B cell (primary cell): ENCODE results near the gene AXIN1. TPM values are rescaled to one million over a fixed set of nuclear protein-coding genes. Genes with fewer than 3 reads are reported as not detected.

Experiments used
- ATAC-seq: fragments of 200-7000 bp; cut with Tn5 transposase; one replicate; pipeline ENCODE4 v1.10.0; 2021; ENCODE audit warnings: low read depth, mild to moderate bottlenecking, moderate number of reproducible peaks, moderate library complexity
- CTCF ChIA-PET: fragments of 350-600 bp; sonication (Branson Sonifier 250); formaldehyde crosslinking; loops from one replicate; lab custom pipeline; 2021; ENCODE audit warnings: antibody characterized with exemption, inconsistent platforms; lab: Charles Lee
- POLR2A ChIA-PET: fragments of 350-600 bp; sonication (Branson Sonifier 250); formaldehyde crosslinking; loops from one replicate; lab custom pipeline; 2021; ENCODE audit warnings: antibody characterized with exemption; lab: Charles Lee
- DNase-seq: peaks from one replicate; pipeline ENCODE4 v3.0.0; 2013
- H2AFZ ChIP-seq: 2 replicates; pipeline ENCODE4 v1.6.1; 2012; ENCODE audit warnings: mild to moderate bottlenecking, low read depth, low read length; ENCODE audit not compliant: insufficient read depth, poor library complexity, severe bottlenecking
- H3K27ac ChIP-seq, 2 donors: 1 replicate in 1 of 2; 2 replicates in 1 of 2; pipeline ENCODE4 v1.5.1; 2012 to 2013; ENCODE audit warnings: low read length in 2 of 2, mild to moderate bottlenecking in 2 of 2, moderate library complexity in 1 of 2
- H3K27me3 ChIP-seq, 4 experiments: fragments of 200-600 bp in 1 of 4; sonication (generic) in 1 of 4; replicated peaks in 1 of 4; 1 replicate in 2 of 4; 2 replicates in 2 of 4; pipeline versions ENCODE4 v1.6.1 to v1.7.0; 2013 to 2016; ENCODE audit warnings: low read length in 3 of 4, mild to moderate bottlenecking in 2 of 4, mixed read lengths in 1 of 4, moderate library complexity in 1 of 4; ENCODE audit not compliant: insufficient read depth in 4 of 4, control insufficient read depth in 3 of 4; ENCODE audit errors: control extremely low read depth in 1 of 4
- H3K36me3 ChIP-seq, 2 experiments: replicated peaks in 1 of 2; 1 replicate in 1 of 2; 2 replicates in 1 of 2; pipeline versions ENCODE4 v1.6.1 to v1.7.1; 2013; ENCODE audit warnings: low read length in 1 of 2; ENCODE audit not compliant: insufficient read depth in 2 of 2, control insufficient read depth in 1 of 2; ENCODE audit errors: control extremely low read depth in 1 of 2, extremely low read depth in 1 of 2
- H3K4me1 ChIP-seq, 2 donors: fragments of 200-600 bp in 1 of 2; sonication (generic) in 1 of 2; 1 replicate in 1 of 2; 2 replicates in 1 of 2; pipeline versions ENCODE4 v1.5.1 to v1.6.1; 2013 to 2017; ENCODE audit warnings: low read length in 2 of 2; ENCODE audit not compliant: control insufficient read depth in 2 of 2, insufficient read depth in 2 of 2
- H3K4me2 ChIP-seq: replicated peaks from 2 replicates; pipeline ENCODE3; 2012; ENCODE audit warnings: mild to moderate bottlenecking, low read depth, low read length; ENCODE audit not compliant: poor library complexity, severe bottlenecking
- H3K4me3 ChIP-seq, 5 experiments: fragments of 200-600 bp in 1 of 5; sonication (generic) in 1 of 5; 1 replicate in 3 of 5; 2 replicates in 2 of 5; pipeline versions ENCODE4 v1.5.1 to v1.7.0; 2011 to 2016; ENCODE audit warnings: low read length in 4 of 5, mild to moderate bottlenecking in 4 of 5, low read depth in 2 of 5, control low read depth in 1 of 5, moderate library complexity in 1 of 5; ENCODE audit not compliant: insufficient read depth in 1 of 5; ENCODE audit errors: control extremely low read depth in 1 of 5, extremely low read depth in 1 of 5
- H3K79me2 ChIP-seq: fragments of 200-600 bp; sonication (generic); one replicate; pipeline ENCODE4 v1.6.0; 2016; ENCODE audit warnings: low read length; ENCODE audit not compliant: control insufficient read depth, insufficient read depth
- H3K9ac ChIP-seq: fragments of 200-600 bp; sonication (generic); 2 replicates; pipeline ENCODE4 v1.6.1; 2017; ENCODE audit warnings: mild to moderate bottlenecking, low read length, moderate library complexity
- H3K9me3 ChIP-seq, 3 donors: one replicate each; pipeline versions ENCODE4 v1.6.1 to v1.7.1; 2013; ENCODE audit warnings: low read length in 2 of 3; ENCODE audit not compliant: control insufficient read depth in 2 of 3, insufficient read depth in 1 of 3; ENCODE audit errors: control extremely low read depth in 1 of 3
- H4K20me1 ChIP-seq: 2 replicates; pipeline ENCODE4 v1.6.0; 2012; ENCODE audit warnings: mild to moderate bottlenecking, low read length; ENCODE audit not compliant: insufficient read depth, control insufficient read depth, poor library complexity, severe bottlenecking
- H3K27ac Mint-ChIP-seq: one replicate; pipeline ENCODE4 v1.8.0; 2021; ENCODE audit warnings: mixed read lengths
- H3K27me3 Mint-ChIP-seq: one replicate; pipeline ENCODE4 v1.8.0; 2021; ENCODE audit warnings: mixed read lengths
- H3K4me1 Mint-ChIP-seq: one replicate; pipeline ENCODE4 v1.8.0; 2021; ENCODE audit warnings: mixed read lengths
- H3K4me3 Mint-ChIP-seq: one replicate; pipeline ENCODE4 v1.8.0; 2021; ENCODE audit warnings: mixed read lengths
- H3K9me3 Mint-ChIP-seq: one replicate; pipeline ENCODE4 v1.8.0; 2022; ENCODE audit warnings: mixed read lengths; ENCODE audit not compliant: insufficient read depth
- EZH2 ChIP-seq: IDR thresholded peaks from 2 replicates; pipeline ENCODE4 v1.6.1; 2012; ENCODE audit warnings: borderline replicate concordance, low read depth, mild to moderate bottlenecking, moderate library complexity, low read length; ENCODE audit not compliant: insufficient read depth, poor library complexity, severe bottlenecking
- WGBS: methylation state at CpG from one replicate; pipeline ENCODE4 v1.1.5; 2013; ENCODE audit warnings: missing lambda C conversion rate; ENCODE audit not compliant: insufficient coverage; 5-methylcytosine and 5-hydroxymethylcytosine counted together
- intact Hi-C: fragments of 100-400 bp; cut with micrococcal nuclease; formaldehyde crosslinking; loops from one replicate; pipeline ENCODE4 v1.10.0; 2022
- polyA plus RNA-seq: library from polyadenylated mRNA; depleted of rRNA; stranded (reverse); fragments of >200 nt; gene quantifications from 2 replicates; pipeline ENCODE4 v1.2.3, GENCODE V29; 2012
- total RNA-seq, 2 donors: library from RNA; stranded (reverse); fragments of 120-200 nt in 1 of 2; gene quantifications; 1 replicate in 1 of 2; 2 replicates in 1 of 2; pipeline versions ENCODE4 v1.2.3 to v1.2.4, GENCODE V29; 2013 to 2022
- TF ChIP-seq, protein P1 (sequence below): fragments of 200-600 bp; IDR thresholded peaks from one replicate; pipeline ENCODE4 v1.8.0; 2022; ENCODE audit warnings: antibody characterized with exemption, mild to moderate bottlenecking

Gene AXIN1
- total and polyA plus RNA-seq, 2 donors (not counting 1 experiment from before 2014, with no cell fraction given), result 39.0 to 40.8 TPM

DNA sequence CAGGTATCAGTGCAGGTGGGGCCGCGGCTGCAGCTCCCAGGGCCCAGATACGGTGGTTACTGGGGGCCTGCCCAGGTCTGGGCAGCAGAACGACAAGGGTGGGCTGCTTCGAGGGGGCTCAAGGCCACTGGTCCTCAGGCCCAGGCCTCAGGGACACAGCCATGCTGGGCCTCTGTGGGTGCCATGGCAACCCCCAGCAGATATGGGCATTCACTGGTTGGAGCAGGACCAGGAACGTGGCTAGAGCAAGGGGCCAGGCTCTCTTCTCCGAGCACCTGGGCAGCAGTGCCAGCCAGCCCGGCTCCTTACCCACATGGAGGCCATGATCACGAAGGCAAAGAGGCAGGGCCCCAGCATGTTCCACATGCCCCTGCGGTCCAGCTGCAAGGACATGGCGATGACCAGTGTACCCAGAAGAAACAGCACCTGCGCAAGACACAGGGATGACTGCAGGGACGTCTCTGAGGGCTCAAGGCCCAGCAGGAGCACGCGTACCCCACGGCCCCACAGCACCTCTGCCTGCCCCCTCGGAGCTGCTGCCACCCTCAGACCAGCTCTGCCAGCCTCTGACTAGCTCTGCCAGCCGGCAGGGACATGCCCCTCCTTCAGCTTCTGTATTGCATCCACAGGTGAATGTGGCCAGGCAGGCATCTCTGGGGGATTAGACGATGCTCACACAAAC, 19.9 kb upstream of the AXIN1 start:
- CTCF ChIA-PET, result interaction anchor here (0.9 kb wide), 1 partner anchor 10 kb away, joined by 3 read pairs; no protein-coding TSS in a partner anchor
- H3K4me2 ChIP-seq, result no peak overlapping the region
- peaks cover 6 to 18% of the 10 kb centered on the region in 2 donors for H3K4me1 ChIP-seq
- no peak overlapping the region for H3K4me3 ChIP-seq
- H3K27me3 ChIP-seq, result no peaks in the 10 kb centered on the region
- DNase-seq (no peak), ATAC-seq (no peak)
- H3K4me1 Mint-ChIP-seq, result peaks cover 17% of the 10 kb centered on the region
- H3K79me2 ChIP-seq, result no peaks in the 10 kb centered on the region
- H3K27me3 Mint-ChIP-seq, result no peaks in the 10 kb centered on the region
- H2AFZ ChIP-seq, result no peak overlapping the region
- POLR2A ChIA-PET, result interaction anchor here (0.5 kb wide), 1 partner anchor 12 kb away, joined by 8 read pairs; no protein-coding TSS in a partner anchor
- H3K27ac ChIP-seq, result no peak overlapping the region
- H3K27ac Mint-ChIP-seq, result peak overlapping the region; percentile 83
- 96% methylated on average over 19 of the region's 19 CpGs for WGBS
- H3K9ac ChIP-seq, result no peak overlapping the region
- intact Hi-C loops, result no loop called here
- no peaks in the 10 kb centered on the region for H3K9me3 ChIP-seq
- no peak overlapping the region for H3K4me3 Mint-ChIP-seq
- no peaks in the 10 kb centered on the region for H3K9me3 Mint-ChIP-seq
- TF ChIP-seq, protein P1, sequence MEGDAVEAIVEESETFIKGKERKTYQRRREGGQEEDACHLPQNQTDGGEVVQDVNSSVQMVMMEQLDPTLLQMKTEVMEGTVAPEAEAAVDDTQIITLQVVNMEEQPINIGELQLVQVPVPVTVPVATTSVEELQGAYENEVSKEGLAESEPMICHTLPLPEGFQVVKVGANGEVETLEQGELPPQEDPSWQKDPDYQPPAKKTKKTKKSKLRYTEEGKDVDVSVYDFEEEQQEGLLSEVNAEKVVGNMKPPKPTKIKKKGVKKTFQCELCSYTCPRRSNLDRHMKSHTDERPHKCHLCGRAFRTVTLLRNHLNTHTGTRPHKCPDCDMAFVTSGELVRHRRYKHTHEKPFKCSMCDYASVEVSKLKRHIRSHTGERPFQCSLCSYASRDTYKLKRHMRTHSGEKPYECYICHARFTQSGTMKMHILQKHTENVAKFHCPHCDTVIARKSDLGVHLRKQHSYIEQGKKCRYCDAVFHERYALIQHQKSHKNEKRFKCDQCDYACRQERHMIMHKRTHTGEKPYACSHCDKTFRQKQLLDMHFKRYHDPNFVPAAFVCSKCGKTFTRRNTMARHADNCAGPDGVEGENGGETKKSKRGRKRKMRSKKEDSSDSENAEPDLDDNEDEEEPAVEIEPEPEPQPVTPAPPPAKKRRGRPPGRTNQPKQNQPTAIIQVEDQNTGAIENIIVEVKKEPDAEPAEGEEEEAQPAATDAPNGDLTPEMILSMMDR, result no peak
- TF ChIP-seq EZH2, result no peak
- H4K20me1 ChIP-seq, result no peaks in the 10 kb centered on the region
- H3K36me3 ChIP-seq, result peaks cover 0 to 52% of the 10 kb centered on the region in 2 experiments
